PFSK-1 (cell line): ENCODE data around the gene PVALEF. TPM values are rescaled to one million over a fixed set of nuclear protein-coding genes. Genes with fewer than 3 reads are reported as not detected.

ENCODE experiments used
- FOXP2 ChIP-seq: optimal IDR thresholded peaks from 2 replicates; pipeline ENCODE3; 2011; ENCODE audit warnings: borderline replicate concordance, control low read depth, inconsistent platforms; ENCODE audit not compliant: insufficient read depth; ENCODE audit errors: extremely low read length, extremely low read depth
- POLR2AphosphoS5 ChIP-seq: IDR thresholded peaks from 2 replicates; pipeline ENCODE4 v1.6.1; 2012; ENCODE audit warnings: low read depth, mild to moderate bottlenecking, control low read depth, low read length, moderate library complexity
- REST ChIP-seq, 2 experiments: IDR thresholded peaks; 2 replicates each; pipeline versions ENCODE4 v1.6.1 to v1.8.0; 2011 to 2012; ENCODE audit warnings: low read depth in 2 of 2, low read length in 2 of 2, control low read depth in 1 of 2, inconsistent platforms in 1 of 2, mild to moderate bottlenecking in 1 of 2, moderate library complexity in 1 of 2; ENCODE audit not compliant: insufficient read depth in 1 of 2
- SIN3A ChIP-seq: IDR thresholded peaks from 2 replicates; pipeline ENCODE4 v1.6.1; 2012; ENCODE audit warnings: mild to moderate bottlenecking, low read length, moderate library complexity, borderline replicate concordance; ENCODE audit not compliant: insufficient read depth
- TAF1 ChIP-seq: IDR thresholded peaks from 2 replicates; pipeline ENCODE4 v1.6.1; 2012; ENCODE audit warnings: low read length, control low read depth, borderline replicate concordance; ENCODE audit not compliant: insufficient read depth
- polyA plus RNA-seq: library from polyadenylated mRNA; unstranded; fragments of >200 nt; gene quantifications from one replicate; pipeline ENCODE4 v1.2.1, GENCODE V29; 2012; ENCODE audit warnings: low read depth, missing spikeins; ENCODE audit not compliant: insufficient read length

Gene PVALEF
- polyA plus RNA-seq: not detected

GRCh38 chr17:81165246-81166032, at the start of gene PVALEF:
PVALEF (plus strand) TSS chr17:81165507; CDS start chr17:81181227, 15,720 bp downstream.
- TF ChIP-seq REST (IDR thresholded peaks at IDR 0.05; ENCODE audit: insufficient read depth in 1 of 2, low read depth in 2 of 2, low read length in 2 of 2) (no peak), FOXP2 (no peak), SIN3A (no peak), POLR2AphosphoS5 (no peak), TAF1 (no peak)

DNA sequence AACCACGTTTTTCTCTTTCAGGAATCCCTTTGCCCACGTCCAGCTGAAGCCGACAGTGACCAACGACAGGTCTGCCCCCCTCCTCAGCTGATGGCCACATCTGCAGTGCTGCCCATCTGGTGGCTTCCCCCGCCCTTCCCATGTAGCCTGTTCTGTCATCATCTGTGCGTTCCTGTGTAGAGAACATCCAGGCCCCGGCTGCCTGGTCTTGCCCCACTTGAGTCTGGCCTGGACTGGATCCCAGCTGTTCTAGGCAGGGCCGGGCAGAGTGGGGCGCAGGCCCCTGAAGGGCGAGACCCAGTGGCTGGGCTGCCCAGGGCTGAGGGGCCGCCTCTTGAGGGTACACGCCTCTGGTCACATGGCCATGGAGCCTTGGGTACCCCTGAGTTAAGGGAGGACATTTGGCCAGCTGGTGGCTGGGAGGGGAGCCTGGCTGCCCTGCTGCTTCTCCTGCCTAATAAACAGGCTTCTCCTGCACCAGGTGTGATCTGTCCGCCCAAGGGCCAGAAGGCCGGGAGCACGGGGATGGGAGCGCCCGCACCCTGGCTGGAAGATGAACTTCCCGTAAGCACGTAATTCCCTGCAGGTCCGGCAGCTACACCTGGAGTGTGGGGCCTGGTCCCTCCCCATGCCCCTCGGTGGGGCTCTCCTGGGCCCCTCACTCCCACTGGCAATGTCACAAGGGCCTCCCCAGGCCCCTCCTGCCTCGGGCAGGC, 49.4 kb upstream of the PVALEF start:
- TF ChIP-seq POLR2AphosphoS5: no peak
- TF ChIP-seq SIN3A: no peak
- no peak for TF ChIP-seq TAF1
- no peak for TF ChIP-seq FOXP2
- no peak for TF ChIP-seq REST (IDR thresholded peaks at IDR 0.05; ENCODE audit: insufficient read depth in 1 of 2, low read depth in 2 of 2, low read length in 2 of 2)

GRCh38 chr17:81116704-81117103, 48.6 kb upstream of the PVALEF start:
- TF ChIP-seq POLR2AphosphoS5 (no peak), TAF1 (no peak), SIN3A (no peak), FOXP2 (no peak), REST (IDR thresholded peaks at IDR 0.05; ENCODE audit: insufficient read depth in 1 of 2, low read depth in 2 of 2, low read length in 2 of 2) (no peak)

GRCh38 chr17:81117672-81118198, 47.6 kb upstream of the PVALEF start:
- no peak for TF ChIP-seq REST (IDR thresholded peaks at IDR 0.05; ENCODE audit: insufficient read depth in 1 of 2, low read depth in 2 of 2, low read length in 2 of 2)
- peak; percentile 34; the same call in 1 of the 2 replicates for TF ChIP-seq POLR2AphosphoS5
- TF ChIP-seq FOXP2: no peak
